ENCODE measurements around the gene CEACAM21. TPM values are rescaled to one million over a fixed set of nuclear protein-coding genes. Genes with fewer than 3 reads are reported as not detected.
"Not testable (repeated sequence)": the region's sequence is repeated elsewhere in the genome, so short reads cannot be mapped to it uniquely, and the experiment has no call there.

Gene CEACAM21
- polyA plus RNA-seq, 2 of the 4 experiments (the other 2 are of a cell fraction): not detected

DNA sequence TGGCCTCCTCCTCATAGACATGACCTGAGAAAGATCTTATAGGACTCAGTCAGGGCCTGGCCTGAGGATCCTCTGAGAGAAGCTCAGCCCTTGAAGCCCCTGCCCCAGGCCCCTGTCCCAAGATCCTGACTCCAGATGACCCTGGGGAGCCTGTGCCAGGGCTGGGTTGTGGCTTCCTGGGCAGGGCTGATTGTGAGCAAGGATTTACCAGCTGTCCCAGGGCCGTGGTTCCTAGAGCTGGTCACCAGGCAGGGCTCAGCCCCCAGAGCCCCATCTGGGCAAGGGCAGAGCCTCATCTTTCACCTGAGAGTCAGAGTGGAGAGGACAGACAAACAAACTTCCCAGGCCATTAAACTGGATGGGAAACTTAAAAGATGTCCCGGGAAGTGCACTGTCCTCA is 1.9 kb downstream of the CEACAM21 start:
- Histone ChIP-seq H3K4me1 (no peaks in the 10 kb centered on the region), H3K9me3 (peaks cover 26% of the 10 kb centered on the region), H3K4me3 (no peak overlapping the region), H3K27ac (no peak overlapping the region), H3K4me2 (no peak overlapping the region)
- 20% methylated on average over 2 of the region's 2 CpGs for WGBS (ENCODE audit: missing lambda C conversion rate)
- TF ChIP-seq, protein P1, sequence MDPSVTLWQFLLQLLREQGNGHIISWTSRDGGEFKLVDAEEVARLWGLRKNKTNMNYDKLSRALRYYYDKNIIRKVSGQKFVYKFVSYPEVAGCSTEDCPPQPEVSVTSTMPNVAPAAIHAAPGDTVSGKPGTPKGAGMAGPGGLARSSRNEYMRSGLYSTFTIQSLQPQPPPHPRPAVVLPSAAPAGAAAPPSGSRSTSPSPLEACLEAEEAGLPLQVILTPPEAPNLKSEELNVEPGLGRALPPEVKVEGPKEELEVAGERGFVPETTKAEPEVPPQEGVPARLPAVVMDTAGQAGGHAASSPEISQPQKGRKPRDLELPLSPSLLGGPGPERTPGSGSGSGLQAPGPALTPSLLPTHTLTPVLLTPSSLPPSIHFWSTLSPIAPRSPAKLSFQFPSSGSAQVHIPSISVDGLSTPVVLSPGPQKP (IDR thresholded peaks at IDR 0.05; ENCODE audit: low read depth, low read length): no peak
- no peak for TF ChIP-seq TFCP2L1 (CRISPR knock-in tag; IDR thresholded peaks at IDR 0.05)
- no peak for TF ChIP-seq HDAC2 (IDR thresholded peaks at IDR 0.05)
- TF ChIP-seq JUN (IDR thresholded peaks at IDR 0.05): no peak
- no peak for TF ChIP-seq POLR2A (IDR thresholded peaks at IDR 0.05; ENCODE audit: low read length)
- no peak for TF ChIP-seq KDM5A (IDR thresholded peaks at IDR 0.05)
- no peak for TF ChIP-seq HEYL (CRISPR knock-in tag; IDR thresholded peaks at IDR 0.05)
- TF ChIP-seq, protein P2, sequence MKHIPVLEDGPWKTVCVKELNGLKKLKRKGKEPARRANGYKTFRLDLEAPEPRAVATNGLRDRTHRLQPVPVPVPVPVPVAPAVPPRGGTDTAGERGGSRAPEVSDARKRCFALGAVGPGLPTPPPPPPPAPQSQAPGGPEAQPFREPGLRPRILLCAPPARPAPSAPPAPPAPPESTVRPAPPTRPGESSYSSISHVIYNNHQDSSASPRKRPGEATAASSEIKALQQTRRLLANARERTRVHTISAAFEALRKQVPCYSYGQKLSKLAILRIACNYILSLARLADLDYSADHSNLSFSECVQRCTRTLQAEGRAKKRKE (CRISPR knock-in tag; IDR thresholded peaks at IDR 0.05; ENCODE audit: low read depth): no peak
- no peak for TF ChIP-seq MYC (IDR thresholded peaks at IDR 0.05; ENCODE audit: borderline replicate concordance, low read length)
- TF ChIP-seq CBX2 (IDR thresholded peaks at IDR 0.05; ENCODE audit: borderline replicate concordance, low read depth): no peak
- TF ChIP-seq NFE2L2 (conservative IDR thresholded peaks at IDR 0.05; ENCODE audit: low read length): no peak
- FAIRE-seq: no peak
- DNase-seq (ENCODE audit: low read depth in 1 of 2, low spot score in 1 of 2): no peak
- CTCF ChIA-PET: interaction anchor here (0.5 to 46.4 kb wide), 12 partner anchors 5 to 259 kb away, joined by 3 to 1358 read pairs (median 4); partner anchors contain the start of gene CEACAM21
- POLR2A ChIA-PET: no interaction called here
- ATAC-seq: peak in 1 of 2 experiments; percentile 32; a peak in 3 of 6 replicates

DNA sequence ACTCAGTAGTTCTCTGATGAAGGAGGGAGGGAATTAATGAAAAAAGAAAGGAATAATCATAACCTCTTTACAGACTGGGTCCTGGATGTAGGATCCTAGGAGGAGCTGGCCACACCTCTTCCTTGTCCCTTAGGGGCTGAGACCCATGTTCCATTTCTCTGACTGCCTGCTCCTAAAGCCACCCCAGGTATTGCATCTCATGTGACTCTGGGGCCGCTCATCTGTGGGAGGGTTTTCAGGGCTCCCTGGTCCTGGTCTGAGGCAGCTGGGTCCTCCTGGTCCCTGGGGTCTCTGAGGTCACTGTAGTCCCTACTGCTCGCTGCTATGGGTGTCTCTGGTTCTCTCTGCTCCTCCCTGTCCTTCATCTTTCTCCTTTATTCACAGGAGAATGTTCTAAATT is 2.9 kb downstream of the CEACAM21 start:
- no peak overlapping the region for H3K4me3 ChIP-seq
- FAIRE-seq (no peak), ATAC-seq (no peak), DNase-seq (ENCODE audit: low read depth in 1 of 2, low spot score in 1 of 2) (no peak)
- CTCF ChIA-PET: interaction anchor here (1.0 to 46.4 kb wide), 9 partner anchors 6 to 226 kb away, joined by 3 to 1358 read pairs (median 5); partner anchors contain the start of genes CEACAM21 and DMAC2
- TF ChIP-seq JUNB (IDR thresholded peaks at IDR 0.05) (no peak), ZSCAN20 (CRISPR knock-in tag; IDR thresholded peaks at IDR 0.05) (no peak), CBX2 (IDR thresholded peaks at IDR 0.05; ENCODE audit: borderline replicate concordance, low read depth) (no peak), HOXB13 (CRISPR knock-in tag; IDR thresholded peaks at IDR 0.05; ENCODE audit: low read depth) (no peak), RFX5 (IDR thresholded peaks at IDR 0.05) (no peak), BHLHE40 (IDR thresholded peaks at IDR 0.05; ENCODE audit: low read depth, low read length) (no peak), HDAC2 (IDR thresholded peaks at IDR 0.05) (no peak), EP300 (IDR thresholded peaks at IDR 0.05) (no peak), ZC3H11A (IDR thresholded peaks at IDR 0.05) (no peak), KDM5A (IDR thresholded peaks at IDR 0.05) (no peak), FOSL2 (IDR thresholded peaks at IDR 0.05) (no peak), FOSL2 (CRISPR knock-in tag; IDR thresholded peaks at IDR 0.05) (no peak), PHF8 (IDR thresholded peaks at IDR 0.05; ENCODE audit: borderline replicate concordance, low read depth) (no peak), RCOR1 (IDR thresholded peaks at IDR 0.05; ENCODE audit: low read depth, low read length) (no peak), FOXS1 (CRISPR knock-in tag; IDR thresholded peaks at IDR 0.05) (no peak)
- TF ChIP-seq, protein P3, sequence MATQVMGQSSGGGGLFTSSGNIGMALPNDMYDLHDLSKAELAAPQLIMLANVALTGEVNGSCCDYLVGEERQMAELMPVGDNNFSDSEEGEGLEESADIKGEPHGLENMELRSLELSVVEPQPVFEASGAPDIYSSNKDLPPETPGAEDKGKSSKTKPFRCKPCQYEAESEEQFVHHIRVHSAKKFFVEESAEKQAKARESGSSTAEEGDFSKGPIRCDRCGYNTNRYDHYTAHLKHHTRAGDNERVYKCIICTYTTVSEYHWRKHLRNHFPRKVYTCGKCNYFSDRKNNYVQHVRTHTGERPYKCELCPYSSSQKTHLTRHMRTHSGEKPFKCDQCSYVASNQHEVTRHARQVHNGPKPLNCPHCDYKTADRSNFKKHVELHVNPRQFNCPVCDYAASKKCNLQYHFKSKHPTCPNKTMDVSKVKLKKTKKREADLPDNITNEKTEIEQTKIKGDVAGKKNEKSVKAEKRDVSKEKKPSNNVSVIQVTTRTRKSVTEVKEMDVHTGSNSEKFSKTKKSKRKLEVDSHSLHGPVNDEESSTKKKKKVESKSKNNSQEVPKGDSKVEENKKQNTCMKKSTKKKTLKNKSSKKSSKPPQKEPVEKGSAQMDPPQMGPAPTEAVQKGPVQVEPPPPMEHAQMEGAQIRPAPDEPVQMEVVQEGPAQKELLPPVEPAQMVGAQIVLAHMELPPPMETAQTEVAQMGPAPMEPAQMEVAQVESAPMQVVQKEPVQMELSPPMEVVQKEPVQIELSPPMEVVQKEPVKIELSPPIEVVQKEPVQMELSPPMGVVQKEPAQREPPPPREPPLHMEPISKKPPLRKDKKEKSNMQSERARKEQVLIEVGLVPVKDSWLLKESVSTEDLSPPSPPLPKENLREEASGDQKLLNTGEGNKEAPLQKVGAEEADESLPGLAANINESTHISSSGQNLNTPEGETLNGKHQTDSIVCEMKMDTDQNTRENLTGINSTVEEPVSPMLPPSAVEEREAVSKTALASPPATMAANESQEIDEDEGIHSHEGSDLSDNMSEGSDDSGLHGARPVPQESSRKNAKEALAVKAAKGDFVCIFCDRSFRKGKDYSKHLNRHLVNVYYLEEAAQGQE (IDR thresholded peaks at IDR 0.05): no peak
- TF ChIP-seq, protein P4, sequence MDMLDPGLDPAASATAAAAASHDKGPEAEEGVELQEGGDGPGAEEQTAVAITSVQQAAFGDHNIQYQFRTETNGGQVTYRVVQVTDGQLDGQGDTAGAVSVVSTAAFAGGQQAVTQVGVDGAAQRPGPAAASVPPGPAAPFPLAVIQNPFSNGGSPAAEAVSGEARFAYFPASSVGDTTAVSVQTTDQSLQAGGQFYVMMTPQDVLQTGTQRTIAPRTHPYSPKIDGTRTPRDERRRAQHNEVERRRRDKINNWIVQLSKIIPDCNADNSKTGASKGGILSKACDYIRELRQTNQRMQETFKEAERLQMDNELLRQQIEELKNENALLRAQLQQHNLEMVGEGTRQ (IDR thresholded peaks at IDR 0.05): no peak
- TF ChIP-seq, protein P5, sequence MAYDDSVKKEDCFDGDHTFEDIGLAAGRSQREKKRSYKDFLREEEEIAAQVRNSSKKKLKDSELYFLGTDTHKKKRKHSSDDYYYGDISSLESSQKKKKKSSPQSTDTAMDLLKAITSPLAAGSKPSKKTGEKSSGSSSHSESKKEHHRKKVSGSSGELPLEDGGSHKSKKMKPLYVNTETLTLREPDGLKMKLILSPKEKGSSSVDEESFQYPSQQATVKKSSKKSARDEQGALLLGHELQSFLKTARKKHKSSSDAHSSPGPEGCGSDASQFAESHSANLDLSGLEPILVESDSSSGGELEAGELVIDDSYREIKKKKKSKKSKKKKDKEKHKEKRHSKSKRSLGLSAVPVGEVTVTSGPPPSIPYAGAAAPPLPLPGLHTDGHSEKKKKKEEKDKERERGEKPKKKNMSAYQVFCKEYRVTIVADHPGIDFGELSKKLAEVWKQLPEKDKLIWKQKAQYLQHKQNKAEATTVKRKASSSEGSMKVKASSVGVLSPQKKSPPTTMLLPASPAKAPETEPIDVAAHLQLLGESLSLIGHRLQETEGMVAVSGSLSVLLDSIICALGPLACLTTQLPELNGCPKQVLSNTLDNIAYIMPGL (CRISPR knock-in tag; IDR thresholded peaks at IDR 0.05; ENCODE audit: borderline replicate concordance): no peak
- TF ChIP-seq, protein P1 (IDR thresholded peaks at IDR 0.05; ENCODE audit: low read depth, low read length): no peak
- no peak overlapping the region for H3K4me2 ChIP-seq
- H3K4me1 ChIP-seq: no peaks in the 10 kb centered on the region
- H3K9me3 ChIP-seq: peaks cover 37% of the 10 kb centered on the region
- H3K27ac ChIP-seq: no peak overlapping the region
- POLR2A ChIA-PET: no interaction called here
- 4% methylated on average over 2 of the region's 2 CpGs for WGBS (ENCODE audit: missing lambda C conversion rate)

DNA sequence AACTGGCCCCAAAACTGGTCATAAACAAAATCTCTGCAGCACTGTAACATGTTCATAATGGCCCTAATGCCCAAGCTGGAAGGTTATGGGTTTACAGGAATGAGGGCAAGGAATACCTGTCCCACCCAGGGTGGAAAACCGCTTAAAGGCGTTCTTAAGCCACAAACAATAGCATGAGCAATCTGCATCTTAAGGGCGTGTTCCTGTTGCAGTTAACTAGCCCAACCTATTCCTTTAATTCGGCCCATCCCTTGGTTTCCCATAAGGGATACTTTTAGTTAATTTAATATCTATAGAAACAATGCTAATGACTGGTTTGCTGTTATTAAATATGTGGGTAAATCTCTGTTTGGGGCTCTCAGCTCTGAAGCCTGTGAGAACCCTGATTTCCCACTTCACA is 5.1 kb downstream of the CEACAM21 start:
- H3K9me3 ChIP-seq: peaks cover 37% of the 10 kb centered on the region
- POLR2A ChIA-PET; H3K27ac ChIP-seq; H3K4me3 ChIP-seq; H3K4me1 ChIP-seq; FAIRE-seq; H3K4me2 ChIP-seq; ATAC-seq; DNase-seq (ENCODE audit: low read depth in 1 of 2, low spot score in 1 of 2): not testable (repeated sequence)
- WGBS (ENCODE audit: missing lambda C conversion rate): under 1% methylated on average over 4 of the region's 4 CpGs
- CTCF ChIA-PET: interaction anchor here (1.2 to 46.4 kb wide), 6 partner anchors 7 to 130 kb away, joined by 4 to 1358 read pairs (median 582); partner anchors contain the start of gene CEACAM21

Measured in A549 (cell line).